ENCODE measurements around the gene ZNF598.

ZNF598 gene

DNA sequence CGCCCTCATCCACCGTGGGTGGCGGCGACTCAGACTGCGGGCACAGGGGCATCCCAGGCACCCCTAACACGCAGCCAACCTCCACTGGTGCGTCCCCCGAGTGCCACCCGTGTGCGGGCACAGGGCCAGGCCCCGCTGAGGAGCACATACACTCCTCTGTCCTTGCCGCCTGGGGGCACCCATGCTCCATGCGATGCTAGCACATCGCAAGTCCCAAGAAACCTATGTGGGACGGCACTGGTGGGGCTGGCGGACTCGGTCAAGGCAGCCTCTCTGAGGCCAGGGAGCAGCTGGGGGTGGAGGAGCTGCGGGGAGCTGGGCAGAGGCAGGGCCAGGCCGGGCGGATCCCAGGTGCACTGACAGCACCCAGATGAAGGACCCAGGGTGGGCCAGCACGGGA lies 4.0 kb downstream of the ZNF598 start:
- DNase-seq: no peak

DNA sequence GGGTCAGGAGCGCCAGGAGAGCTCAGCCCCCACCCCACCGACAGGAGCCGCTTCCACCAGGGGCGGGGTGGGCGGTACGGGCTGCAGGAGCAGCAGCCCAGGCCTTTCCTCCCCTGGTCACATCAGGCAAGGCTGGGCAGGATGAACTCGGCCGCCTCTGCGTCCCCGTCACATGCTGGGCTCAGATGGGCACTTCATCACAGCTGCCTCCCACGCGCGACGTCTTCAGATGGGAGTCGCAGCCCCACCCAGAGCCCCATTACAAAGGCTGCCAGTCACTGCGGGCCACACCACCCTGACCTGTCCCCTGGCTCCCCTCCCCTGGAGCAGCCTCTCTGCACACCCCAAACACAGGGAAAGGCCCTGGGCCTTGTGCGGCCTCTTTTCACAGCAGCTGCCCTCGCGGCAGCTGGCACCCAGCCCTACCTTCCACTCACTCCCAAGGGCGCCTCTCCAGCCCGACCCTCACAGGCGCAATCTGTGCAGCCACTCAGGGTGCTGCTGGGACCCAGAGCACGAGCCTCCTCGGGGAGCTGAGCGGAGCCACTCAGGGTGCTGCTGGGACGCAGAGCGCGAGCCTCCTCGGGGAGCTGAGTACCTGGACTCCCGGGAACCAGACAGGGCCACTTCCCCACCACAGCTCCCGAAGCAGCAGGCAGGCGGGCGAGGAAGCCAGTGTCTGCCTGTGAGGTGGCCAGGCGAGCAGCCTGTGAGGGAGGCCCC lies 4.7 kb downstream of the ZNF598 start:
- no peak for DNase-seq

DNA sequence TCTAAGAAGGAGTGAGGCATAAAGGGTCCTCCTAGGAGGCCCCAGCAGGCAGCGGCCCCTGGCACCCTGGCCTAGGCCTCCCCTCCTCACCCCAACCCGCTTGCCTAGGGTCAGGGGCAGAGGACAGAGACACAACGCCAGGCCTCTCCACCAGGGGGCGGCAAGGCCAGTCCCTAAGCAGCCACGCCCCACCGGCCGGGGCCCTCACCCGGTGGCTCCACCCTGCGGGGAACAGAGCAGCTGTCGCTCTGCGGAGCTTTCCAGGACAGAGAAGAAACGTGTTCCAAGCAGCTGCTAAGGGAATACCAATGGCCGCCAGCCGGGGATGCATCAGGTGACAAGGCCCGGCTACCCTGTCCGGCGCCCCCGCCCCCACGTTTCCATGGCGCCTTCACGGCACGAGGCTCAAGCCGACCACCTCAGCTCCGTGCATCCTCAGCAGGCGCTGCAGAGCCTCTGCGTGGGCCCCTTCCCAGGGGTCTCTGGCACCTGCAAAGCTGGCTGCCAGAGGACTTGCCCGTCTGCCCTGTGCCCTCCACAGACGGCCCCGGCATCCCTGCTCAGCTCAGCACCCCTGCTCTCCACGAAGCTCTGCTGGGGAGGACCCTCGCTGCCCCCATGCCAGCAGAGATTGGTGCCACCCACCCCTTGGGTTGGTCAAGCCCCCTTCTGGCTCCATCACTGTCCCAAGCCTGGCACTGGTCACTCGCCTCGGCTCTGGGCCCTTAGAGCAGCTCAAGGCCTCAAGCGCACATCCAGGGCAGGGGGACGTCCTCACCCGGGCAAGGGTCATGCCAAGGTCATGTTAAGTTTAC lies 5.6 kb downstream of the ZNF598 start:
- DNase-seq: peak; percentile 72

DNA sequence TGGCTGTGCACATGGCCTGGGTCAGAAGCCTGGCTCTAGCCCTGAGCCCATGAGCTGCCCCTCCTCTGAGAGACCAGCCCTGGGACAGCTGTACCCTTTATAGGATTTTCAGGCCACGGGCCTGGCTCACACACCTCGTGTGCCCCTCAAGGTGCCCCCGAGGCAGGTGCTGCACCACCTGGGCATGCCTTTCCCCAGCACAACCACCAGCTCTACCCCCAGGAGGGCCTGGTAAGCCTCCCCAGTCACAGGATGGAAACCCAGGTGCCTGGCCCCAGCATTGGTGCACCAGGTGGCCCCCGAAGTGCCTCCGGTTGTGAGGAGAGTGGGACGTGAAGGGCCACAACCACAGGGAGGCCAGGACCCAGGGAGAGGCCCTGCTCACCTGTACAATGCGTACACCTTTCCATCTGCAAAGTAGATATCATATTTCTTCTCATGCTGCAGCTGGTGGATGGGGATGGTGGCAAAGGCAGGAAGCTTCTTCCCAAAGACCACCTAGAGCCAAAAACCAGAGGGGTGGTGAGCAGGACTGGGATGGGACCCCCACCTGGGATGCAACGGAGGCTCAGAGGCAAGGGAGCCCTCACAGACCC lies 6.3 kb downstream of the ZNF598 start:
- DNase-seq: no peak

DNA sequence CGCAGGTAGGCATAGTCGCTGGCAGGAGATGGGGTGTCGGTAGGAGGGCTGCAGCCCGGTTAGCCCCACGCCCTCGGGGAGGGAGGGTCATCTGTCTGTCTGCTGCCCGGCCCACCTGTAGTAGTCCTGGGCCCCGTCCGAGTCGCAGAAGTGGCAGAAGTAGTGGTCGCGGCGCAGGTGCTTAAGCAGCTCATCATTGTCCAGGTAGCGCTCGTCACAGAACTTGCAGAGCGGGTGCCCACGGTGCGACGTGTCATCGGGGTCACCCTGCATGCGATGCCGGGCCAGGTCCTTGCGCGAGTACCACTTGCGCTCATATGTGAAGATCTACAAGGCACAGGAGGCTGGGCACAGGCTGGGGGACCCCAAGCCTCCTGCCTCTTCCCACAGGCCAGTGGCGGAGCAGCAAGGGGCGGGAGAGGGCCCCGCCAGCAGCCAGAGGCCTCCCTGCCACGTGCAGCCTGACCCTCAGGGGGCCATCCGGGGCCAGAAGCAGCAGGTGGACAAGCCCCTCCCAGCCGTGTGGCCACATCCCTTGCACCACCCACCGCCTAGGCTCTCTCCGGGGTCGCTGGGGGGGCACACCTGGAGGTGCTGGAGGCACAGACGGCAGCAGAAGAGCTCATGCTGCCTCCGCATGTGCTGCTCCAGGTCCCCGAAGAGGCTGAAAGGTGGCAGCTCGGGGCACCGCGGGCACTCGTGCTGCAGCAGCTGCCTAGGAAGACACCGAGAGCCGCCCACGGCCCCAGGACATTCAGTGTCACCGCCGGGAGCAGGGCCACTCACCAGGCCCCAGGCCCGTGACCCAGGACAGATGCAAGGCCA lies 7.0 kb downstream of the ZNF598 start:
- no peak for DNase-seq

DNA sequence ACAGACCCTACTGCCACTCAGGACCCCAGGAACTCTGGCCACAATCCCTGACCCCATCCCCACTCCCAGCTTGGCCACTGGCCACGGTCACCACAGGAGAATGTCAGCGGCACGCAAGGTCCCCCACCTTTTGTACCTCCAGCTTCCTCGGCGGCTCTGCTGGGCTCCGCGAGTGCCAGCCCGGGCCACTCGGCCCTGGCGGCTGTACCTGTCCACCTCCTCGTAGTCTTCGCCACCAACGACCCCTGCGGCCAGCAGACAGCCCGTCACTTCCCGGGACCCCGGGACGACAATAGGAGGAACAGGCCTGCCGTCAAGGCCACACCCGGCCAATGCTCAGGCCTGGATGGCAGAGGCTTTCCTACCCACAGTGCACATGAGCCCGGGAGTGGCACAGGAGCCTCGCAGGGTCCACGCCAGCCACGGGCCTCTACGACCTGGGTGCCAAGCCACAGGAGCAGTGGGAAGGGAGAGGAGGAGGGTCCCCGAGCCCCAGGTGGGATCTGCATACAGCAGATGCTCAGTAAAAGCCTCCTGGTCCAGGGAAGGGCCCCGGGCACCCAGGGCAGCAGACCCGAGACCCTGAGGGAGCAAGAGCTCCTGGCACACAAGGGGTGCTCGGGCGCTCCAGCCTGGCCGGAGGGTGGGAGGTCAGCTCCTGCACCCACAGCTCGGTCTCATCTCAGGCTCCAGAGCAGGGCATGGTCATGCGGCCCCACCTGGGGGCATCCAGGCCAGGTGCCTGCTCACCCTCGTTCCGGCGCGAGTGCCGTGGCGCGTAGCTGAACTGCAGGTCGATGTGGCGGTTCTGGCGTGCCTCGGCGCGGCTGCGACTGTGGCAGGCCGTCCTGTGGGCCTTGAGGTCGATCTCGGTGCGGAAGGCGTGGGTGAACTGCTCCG lies 7.9 kb downstream of the ZNF598 start:
- DNase-seq: no peak

DNA sequence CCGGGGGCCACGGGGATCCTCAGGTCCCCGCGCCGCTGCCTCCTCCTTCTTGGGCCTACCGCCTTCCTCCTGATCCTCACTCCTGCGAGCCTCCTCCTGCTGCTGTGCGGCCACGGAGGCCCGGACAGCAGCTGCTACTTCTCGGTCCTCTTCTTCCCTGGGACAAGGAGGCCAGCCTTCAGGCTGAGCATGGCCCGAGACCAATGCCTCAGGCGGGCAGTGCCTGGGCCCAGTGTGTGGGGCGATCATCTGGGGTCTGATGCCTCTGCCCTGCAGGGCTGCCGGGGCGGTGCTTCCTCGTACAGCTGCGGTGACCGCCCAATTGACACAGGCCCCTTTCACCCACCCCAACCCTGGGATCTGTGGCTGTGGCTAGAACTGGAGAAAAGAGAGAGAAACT lies 8.6 kb downstream of the ZNF598 start:
- DNase-seq: no peak

DNA sequence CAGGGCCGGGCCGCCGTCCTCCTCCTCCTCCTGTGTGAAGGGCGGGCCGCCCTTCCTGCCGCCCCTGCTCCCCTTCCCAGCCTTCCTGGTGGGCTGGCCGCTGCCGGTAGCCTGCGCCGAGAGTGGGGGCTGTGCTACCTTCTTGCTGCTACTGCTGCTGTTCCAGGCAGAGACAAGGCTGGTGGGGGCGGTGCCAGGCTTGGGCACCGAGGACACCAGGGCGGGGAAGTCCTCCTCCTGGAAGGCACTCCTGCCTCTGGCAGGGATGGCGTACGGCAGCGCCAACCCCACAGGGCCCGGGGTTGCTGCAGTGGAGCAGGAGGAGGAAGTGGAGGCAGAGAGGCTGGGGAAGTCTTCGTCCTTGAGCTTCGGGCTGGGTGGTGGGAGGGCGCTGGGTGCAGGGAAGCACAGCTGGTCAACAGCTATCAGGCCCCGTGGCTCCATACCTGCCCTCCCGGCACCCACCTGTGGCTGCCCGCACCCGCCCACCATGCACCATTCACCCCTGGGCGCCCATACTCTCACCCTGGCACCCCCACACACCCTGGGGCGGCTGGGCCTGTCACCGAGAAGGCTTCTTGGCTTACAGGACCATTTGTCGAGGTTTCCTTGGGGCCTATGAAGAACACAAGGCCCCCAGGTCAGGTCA lies 9.6 kb downstream of the ZNF598 start:
- no peak for DNase-seq

DNA sequence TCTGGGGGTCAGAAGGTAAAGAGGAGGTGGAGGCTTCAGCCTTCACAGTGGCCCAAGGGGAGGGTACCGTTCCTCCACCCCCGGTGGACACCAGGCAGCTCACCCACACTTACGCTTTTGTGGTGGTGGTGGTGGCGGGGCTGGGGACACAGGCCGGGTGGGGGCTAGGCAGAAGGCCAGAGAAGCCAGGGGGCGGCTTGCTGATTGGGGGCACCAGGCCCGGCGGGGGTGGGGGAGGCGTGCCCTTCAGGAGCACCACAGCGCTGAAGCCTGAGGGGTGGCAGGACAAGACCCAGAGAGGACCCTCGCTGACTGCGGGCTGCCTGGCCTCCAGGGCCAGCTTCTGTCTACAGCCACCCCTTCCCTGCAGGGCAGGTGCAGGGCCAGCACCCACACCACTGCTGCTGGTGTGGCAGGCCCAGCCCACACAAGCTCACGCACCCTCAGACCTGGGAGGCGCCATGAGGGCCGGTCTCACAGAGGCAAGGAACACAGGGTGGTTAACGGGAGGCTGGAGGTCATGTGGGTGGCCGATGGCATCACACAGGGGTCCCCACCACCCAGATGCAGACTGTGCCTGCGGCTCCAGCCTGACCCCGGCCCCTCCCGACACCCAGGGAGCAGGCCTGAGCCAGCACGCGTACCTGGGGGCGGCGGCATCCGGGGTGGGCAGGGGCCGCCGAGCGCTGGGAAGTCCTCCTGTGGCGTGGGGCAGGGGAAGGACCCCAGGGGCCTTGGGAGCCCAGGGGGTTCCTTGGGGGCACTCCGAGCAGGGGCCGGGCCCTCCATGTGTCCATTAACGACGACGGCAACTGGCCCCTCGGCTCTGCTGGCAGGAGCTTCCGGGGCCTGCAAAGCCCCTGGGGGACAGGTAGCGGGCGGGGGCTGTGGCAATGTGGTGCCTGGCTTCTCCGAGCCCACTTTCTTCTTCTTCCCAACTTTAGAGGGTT lies 10.5 kb downstream of the ZNF598 start:
- DNase-seq: no peak

DNA sequence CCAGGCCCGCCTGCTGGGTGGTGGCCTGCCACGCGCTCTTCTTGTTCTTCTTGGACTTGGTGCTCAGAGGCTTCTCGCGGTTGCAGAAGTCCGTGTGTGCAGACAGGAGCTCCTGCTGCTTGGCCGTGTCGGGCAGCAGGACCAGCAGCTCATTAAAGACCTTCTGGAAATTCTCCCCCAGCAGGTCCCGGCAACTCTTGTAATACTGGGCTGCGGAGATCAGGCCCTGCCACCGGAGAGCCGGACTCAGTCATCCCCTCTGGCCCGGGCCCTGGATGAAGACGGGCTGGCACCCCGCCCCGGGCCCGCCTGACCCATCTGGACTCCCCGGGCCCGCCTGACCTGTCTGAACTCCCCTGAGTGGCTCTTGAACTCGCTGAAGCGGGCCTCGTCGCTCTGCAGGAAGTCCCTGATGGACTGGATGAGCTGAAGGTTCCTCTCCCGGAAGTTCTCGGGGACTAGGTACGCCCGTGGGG lies 11.2 kb downstream of the ZNF598 start:
- DNase-seq: no peak

DNA sequence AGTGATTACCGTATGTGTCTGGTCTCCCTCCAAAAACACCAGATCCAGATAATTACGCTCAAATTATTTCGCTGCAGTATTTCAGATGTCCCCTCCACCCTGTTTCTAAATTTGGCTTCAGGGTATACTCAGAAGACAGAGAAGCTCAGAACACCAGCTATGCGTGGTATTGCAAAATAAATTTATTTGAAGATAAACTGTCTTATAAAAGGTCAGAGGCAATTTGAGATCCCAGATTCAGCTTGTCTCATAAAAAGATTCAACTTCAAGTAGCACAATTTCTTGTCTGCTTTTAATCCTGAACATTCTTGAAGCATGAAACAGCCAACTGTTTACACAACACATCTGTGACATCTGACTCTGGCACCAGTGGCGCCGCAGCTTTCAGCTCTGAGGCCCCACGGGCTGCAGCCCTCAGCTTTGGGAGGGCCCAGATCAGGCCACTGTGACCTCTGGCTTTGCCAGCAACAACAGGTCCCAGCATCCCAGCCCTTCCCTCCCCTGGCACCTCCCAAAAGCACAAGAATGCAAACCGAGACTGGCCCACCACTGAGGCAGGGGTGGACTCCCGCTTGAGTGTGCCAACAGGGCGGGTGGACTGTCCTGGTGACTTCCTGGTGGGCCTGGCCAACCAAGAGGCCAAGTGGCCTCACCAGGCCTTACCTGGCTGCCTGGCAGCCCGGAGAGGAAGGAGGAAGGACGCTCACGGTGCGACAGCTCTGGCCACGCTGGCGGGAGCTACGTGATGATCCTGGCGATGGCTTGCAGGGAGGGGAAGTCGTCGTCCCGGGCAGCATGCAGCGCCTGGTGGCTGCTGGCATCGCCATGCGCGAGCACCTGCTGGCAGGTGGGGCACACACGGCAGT lies 11.9 kb downstream of the ZNF598 start:
- DNase-seq: no peak

DNA sequence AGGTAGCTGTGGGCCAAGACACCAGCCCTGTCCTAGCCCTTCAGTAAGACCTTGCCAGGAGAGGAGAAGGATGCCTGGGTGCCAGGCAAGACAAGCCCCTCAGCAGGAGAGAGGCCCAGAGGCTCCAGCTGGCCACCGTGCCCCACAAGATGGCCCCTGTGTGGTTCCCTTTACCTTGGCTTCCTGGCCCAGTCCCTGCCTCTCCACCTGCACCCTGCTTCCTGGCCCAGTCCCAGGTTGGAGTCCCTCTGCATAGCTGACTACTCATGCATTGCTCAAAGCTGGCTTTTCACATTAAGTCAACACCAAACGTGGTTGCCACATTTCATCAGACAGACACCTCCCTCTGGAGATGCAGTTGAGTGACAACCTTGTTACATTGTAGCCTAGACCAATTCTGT lies 15.9 kb downstream of the ZNF598 start:
- DNase-seq: no peak

DNA sequence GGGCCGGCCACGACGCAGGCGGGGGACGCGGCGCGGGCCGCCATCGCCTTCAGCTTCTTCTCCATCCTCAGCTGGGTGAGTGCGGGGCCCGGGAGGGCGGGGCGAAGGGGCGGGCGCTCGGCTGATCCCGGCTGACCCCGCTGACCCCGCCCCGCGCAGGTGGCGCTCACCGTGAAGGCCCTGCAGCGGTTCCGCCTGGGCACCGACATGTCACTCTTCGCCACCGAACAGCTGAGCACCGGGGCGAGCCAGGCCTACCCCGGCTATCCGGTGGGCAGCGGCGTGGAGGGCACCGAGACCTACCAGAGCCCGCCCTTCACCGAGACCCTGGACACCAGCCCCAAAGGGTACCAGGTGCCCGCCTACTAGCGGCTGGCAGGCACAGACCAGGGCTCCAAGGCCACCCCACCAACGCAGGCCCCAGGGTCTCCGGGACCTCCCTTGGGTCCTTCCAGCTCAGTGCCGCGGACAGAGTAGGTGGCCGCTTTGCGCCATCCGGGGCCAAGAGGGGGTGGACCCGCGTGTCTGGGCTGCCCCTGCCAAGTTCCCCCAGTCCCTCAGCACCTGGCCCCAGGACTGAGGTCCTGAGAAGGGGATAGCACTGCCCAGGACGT lies 16.8 kb downstream of the ZNF598 start:
- DNase-seq: no peak

DNA sequence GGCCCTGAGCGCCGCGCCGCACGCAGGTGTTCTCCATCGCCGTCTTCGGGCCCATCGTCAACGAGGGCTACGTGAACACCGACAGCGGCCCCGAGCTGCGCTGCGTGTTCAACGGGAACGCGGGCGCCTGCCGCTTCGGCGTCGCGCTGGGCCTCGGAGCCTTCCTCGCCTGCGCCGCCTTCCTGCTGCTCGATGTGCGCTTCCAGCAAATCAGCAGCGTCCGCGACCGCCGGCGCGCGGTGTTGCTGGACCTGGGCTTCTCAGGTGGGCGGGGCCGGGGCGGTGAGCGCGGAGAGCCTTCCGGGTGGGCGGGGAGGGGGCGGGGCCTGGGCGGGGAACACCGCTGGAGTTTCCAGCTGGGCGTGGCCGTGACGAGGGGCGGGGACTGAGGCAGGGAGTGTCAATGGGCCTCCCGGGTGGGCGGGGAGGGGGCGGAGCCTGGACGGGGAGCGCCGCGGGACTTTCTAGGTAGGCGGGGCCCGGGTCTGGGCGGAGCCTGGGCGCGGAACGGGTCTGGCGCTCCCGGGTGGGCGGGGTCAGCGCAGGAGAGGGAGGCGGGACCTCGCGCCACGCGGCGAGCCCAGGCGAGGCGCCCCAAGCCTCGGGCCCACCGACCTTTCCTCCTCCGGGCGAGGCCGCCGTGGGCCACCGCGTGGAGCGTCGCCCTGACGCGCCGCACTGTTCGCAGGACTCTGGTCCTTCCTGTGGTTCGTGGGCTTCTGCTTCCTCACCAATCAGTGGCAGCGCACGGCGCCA lies 17.5 kb downstream of the ZNF598 start:
- peak; percentile 99 for DNase-seq

DNA sequence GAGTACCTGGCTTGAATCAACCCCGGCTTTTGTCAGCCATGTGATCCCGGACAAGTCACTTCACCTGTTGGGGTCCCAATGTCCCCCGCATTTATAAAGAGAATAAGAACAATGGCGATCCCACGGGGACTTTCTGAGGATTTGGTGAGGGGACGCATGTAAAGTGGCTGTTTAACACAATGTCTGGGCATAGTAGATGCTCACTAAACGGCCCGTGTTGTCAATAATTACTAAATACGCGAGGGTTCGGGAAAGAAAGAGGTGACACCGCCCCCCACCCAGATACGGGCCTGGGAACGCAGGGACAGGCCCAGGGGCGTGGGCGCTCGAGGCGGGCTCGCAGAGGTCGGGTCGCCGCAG lies 18.1 kb downstream of the ZNF598 start:
- DNase-seq: no peak

DNA sequence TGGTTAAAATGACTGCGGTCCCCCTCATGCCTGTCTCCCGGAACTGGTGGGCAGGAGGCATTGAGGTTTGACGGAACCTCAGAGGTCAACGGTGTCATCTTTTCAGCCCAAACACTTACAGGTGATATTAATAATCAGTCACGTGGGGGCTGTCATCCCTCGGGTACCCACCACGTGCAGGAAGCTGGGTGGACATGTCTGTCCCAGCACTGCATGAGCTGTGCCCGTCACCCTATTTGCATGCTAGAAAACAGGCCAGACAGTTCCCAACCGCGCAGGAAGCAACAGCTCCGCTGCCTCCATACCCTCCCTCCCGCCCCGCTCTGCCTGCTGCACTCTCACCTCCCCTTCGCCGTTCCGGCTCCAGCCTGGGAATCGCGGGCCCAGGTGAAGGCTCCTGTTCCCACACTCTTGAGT lies 18.5 kb downstream of the ZNF598 start:
- no peak for DNase-seq

DNA sequence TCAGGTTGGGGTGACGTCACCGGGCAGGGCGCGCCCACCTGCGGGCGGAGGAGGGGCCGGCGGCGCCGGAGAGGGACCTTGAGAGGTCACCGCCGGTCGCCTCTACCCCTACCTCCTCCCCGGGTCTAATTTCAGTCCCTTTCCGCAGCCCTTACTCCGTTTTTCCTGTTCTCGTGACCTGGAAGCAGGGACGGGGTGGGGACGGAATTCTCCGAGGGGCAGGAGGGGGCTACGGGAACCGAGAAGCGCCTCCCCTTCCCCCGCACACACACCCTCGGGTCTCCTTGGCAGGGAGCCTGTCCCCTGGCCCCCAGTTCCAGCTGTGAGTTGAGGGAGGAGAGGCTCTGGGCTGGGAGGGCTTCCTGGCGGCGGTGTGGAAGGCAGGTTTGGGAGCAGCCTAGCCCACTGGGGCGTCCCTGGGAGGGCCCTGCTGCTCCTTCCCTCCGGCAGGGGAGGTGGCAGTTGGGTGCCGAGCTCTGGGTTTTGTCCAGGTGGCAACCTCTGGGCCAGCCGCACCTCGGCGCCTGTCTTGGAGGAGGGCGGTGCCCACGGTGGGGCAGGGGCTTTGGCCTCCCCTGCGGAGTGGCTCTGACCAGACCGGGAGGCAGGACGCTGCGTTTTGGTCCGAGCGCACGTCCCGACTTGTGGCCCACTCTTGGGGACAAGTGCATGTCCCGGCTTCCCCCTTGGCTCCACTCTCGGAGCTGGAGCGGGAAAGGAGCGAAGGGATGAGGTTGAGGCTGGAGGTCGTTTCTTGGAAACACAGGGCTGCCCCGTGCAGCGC lies 19.1 kb downstream of the ZNF598 start:
- no peak for DNase-seq
